Measurements from ENCODE around the gene DNMT1.
"Not testable (repeated sequence)": the region's sequence is repeated elsewhere in the genome, so short reads cannot be mapped to it uniquely, and the experiment has no call there.

Gene DNMT1

DNA sequence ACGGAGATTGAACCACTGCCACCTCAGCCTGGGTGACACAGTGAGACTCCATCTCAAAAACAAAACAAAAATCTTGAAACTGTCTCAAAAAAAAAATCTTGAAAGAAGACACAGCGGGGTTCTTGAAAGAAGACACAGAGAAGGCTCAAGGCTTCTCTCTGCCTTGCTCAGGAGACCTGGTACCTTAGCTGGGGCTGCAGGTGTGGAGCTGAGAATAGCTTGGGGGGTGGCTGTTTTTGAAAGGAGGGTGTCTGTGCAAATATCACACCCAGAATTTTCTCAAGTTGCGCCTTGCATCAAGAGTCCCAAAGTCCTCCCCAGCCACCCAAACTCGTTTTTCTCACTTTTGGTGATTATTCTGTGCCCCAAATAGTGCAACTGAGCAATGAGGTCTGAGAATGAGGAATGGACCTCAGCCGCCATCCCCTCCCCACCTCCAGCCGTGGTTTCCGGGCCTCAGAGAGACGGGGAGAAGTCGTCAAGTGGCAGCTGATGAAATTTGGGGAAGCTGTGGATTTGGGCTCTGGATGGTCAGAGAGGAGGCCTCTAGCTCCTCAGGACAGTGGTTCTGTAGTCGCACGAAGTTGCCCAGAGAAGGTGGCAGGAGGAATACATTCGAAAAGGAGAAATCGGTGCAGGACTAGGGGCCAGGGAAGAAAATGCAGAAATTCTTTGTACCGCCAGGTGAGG, 27.6 kb upstream of the DNMT1 start:
- DNase-seq (ENCODE audit: low read depth) = no peak

GRCh38 chr19:10220695-10221094, 25.9 kb upstream of the DNMT1 start:
- no peak for DNase-seq (ENCODE audit: low read depth)

GRCh38 chr19:10219678-10220077, 24.9 kb upstream of the DNMT1 start:
- DNase-seq (ENCODE audit: low read depth) = no peak

DNA sequence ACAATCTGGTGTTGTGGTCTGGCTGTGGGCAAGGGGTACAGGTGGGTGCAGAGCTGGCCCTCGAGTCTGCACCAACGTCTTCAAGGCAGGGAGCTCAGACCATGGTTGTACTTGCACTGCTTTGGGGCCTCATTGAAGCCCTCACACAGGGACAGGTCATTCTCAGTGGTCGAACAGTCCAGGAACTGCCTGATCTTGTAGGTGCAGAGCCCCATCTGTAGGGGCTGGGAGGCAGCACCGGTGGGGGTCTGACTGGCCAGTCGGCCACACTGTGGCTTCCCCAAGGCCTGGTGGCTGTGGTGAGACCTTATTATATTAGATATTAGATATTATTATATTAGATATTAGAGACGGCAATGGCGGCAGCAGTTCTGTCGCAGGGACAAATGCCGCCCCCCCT, 22.3 kb upstream of the DNMT1 start:
- no peak for DNase-seq (ENCODE audit: low read depth)

DNA sequence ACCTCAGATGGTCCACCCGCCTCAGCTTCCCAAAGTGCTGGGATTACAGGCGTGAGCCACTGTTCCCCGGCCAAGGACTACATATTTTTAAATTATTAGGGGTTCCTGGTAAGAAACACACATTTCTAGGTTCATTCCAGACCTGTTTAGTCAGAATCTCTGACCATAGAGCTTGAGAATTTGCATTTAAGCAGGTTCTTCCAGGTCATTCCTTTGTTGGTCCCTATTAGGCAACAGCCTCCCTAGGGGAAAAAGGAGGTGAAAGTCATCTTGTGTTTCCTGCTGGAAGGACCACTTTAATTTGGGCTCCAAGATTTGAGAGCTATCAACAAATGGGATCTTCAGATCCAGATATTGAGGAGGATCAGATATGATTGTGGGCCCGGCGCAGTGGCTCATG, 20.0 kb upstream of the DNMT1 start:
- DNase-seq (ENCODE audit: low read depth) = no peak

GRCh38 chr19:10211691-10212090, 16.9 kb upstream of the DNMT1 start:
- DNase-seq (ENCODE audit: low read depth) = no peak

- DNase-seq (ENCODE audit: low read depth) = no peak
These were observed 16.3 kb upstream of the DNMT1 start for GRCh38 chr19:10211061-10211460.

GRCh38 chr19:10209315-10209714, 14.6 kb upstream of the DNMT1 start:
- no peak for DNase-seq (ENCODE audit: low read depth)

GRCh38 chr19:10207026-10207425, 12.3 kb upstream of the DNMT1 start:
- DNase-seq (ENCODE audit: low read depth) = no peak

GRCh38 chr19:10206226-10206885, 11.6 kb upstream of the DNMT1 start:
- no peak for DNase-seq (ENCODE audit: low read depth)

DNA sequence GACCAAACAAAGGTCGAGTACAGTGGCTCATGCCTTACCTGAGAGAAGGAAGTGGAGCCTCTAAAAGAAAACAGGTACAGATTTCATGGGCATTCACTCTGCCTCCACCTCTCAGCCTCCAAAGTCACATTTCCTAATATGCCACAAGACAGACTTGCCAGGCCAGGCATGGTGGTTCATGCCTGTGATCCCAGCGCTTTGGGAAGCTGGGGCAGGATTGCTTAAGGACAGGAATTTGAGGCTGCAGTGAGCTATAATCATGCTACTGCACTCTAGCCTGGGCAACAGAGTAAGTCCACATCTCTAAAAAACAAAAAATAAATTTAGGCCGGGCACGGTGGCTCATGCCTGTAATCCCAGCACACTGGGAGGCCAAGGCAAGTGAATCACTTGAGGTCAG, 10.9 kb upstream of the DNMT1 start:
- no peak for DNase-seq (ENCODE audit: low read depth)

- no peak for DNase-seq (ENCODE audit: low read depth)
These were observed 8.9 kb upstream of the DNMT1 start for GRCh38 chr19:10203686-10204085.

DNA sequence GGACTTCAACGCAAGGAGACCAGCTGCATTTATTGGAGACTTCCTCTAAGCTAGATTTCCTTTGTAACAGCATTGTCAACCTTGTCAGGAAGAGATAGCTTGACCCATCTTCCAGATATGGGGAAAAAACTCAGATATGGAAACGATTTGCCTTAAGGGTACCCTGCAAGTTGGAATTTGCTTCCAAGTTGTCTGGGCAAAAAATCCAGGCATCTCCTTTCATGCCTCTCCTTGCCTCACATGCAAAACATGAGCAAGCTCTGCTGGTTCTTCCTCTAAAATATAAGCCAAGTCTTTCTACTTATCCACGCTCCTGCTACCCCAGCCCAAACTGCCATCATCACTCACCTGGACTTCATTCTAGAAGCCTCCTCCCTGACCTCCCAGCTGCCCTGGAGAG, 6.4 kb upstream of the DNMT1 start:
- no peak for DNase-seq (ENCODE audit: low read depth)

- DNase-seq (ENCODE audit: low read depth) = not testable (repeated sequence)
These were observed 5.3 kb upstream of the DNMT1 start for GRCh38 chr19:10200101-10200500.

GRCh38 chr19:10198889-10199644, 4.3 kb upstream of the DNMT1 start:
- not testable (repeated sequence) for DNase-seq (ENCODE audit: low read depth)

DNA sequence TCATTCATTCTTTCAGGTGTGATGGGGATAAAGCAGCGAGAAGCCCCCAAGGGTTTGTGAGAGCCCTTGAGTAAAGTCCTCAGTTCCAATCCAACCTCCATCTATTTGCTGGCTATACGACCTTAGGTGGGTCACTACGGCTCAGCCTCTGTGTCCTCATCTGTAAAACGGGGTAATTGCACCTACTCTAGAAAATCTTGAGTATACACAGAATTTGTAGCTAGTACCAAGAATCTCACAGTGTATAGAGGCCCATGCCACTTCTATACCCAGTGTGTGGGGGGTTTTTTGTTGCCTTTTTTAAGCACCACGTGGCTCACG, 406 bp upstream of the DNMT1 start:
- no peak for DNase-seq (ENCODE audit: low read depth)

GRCh38 chr19:10193790-10194499, 808 bp downstream of the DNMT1 start:
- DNase-seq (ENCODE audit: low read depth) = no peak

- DNase-seq (ENCODE audit: low read depth) = no peak
These were observed 1.8 kb downstream of the DNMT1 start for GRCh38 chr19:10192922-10193321.

GRCh38 chr19:10191347-10191746, 3.4 kb downstream of the DNMT1 start:
- DNase-seq (ENCODE audit: low read depth) = no peak

DNA sequence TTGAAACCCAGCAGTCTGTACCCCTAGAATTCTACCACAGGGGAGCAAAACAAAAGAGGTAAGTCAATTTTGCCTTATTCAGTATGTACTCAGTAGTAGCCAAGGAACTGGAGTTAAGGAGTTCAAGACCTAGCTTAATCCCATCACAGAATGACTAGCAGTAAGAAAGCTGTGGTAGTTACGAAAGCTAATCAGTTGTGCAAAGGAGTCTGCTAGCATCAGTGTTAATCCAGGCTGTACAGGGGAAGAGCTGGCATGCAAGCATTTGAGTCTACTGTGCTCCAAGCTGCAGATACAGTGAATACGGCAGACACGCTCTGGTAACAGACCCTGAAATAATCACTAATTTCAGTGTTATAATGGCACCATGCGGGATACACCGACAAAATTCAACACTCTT, 4.7 kb downstream of the DNMT1 start:
- no peak for DNase-seq (ENCODE audit: low read depth)

DNA sequence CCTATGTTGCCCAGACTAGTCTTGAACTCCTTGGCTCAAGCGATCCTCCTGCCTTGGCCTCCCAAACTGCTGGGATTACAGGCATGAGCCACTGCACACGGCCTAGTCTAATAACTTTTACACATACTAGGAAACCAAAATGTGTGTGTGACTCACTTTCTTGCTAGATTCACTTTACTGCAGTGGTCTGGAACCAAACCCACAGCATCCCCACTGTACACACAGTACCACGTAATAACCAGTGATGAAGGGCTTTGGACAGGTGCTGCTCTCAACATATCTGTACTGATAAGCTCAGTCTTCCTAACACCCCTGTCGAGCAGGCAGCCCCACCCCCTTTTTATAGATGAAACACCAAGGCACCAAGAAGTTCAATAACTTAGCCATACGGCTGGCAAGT, 5.1 kb downstream of the DNMT1 start:
- DNase-seq (ENCODE audit: low read depth) = no peak

- no peak for DNase-seq (ENCODE audit: low read depth)
These were observed 7.4 kb downstream of the DNMT1 start for GRCh38 chr19:10187315-10187714.

DNA sequence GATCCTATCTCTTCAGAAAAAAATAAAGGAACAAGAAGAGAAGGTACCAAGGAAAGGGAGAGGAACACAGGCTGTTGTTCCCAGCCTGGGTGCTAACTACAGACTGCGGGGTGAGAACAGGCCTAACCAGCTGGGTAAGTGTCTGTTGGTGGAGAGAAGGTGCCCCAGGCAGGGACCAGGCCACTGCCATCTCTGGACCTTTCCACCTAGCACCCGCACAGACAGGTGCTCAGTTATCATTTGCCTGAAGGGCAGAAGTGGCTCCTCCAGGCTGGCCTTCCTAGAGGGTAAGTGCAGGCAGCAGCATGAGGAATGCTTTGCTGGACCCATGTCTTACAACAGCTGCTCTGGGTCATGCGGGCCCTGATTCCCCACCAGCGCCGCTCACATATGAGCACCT, 10.1 kb downstream of the DNMT1 start:
- DNase-seq (ENCODE audit: low read depth) = no peak

Data from activated T-cell treated with anti-CD3 and anti-CD28 coated beads for 48 hours (primary cell).